ENCODE measurements around the gene CYP27B1. TPM values are rescaled to one million over a fixed set of nuclear protein-coding genes. Genes with fewer than 3 reads are reported as not detected.

Gene CYP27B1
- total and polyA plus RNA-seq, 9 of the 15 experiments (the other 6 are each of a cell fraction or from before 2014, with no cell fraction given), result 0.18 to 4.2 (median 1.8) TPM

DNA sequence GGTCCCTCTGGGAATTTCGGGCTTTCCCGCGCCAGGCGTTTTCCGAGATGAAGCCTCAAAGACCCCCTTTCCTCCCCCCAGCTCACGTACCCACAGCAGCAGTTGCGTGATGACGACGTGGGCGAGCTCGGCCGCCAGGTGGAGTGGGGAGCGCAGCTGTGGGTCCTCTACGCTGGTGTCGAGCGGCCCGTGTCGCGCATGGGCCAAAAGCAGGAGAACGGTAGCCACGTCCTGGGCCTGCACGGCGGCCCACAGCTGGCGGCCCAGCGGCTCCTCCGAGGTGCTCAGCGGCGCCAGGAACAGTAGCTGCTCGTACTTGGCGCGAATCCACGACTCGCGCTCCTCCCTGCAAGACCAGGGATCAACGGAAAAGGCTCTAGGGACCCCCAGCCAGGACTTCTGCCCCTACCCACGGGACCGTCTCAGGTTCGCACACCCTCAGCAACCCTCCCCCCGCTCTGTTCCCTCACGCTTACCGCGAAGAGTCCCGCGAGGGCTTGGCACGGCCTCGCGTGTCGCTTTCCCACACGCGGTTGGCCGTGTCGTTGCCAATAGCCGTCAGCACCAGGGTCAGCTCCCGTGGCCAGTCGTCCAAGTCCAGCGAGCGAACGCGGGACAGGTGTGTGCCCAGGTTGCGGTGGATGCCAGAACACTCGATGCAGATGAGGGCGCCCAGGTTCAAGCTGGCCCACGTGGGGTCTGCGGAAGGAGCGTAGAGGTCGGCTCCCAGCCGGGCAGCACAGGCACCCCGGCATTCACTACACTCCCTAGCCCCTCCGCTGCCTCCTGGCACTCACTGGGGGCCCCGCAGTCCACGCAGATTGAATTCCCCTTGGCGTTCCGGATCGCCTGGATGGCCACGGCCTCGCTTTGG is 39.8 kb downstream of the CYP27B1 start (continued):
- TF ChIP-seq RNF219 (CRISPR knock-in tag; IDR thresholded peaks at IDR 0.05), result no peak
- TF ChIP-seq ZNF253 (CRISPR knock-in tag; conservative IDR thresholded peaks at IDR 0.05), result no peak

GRCh38 chr12:57726151-57726883 is 40.6 kb downstream of the CYP27B1 start:
- no peak overlapping the region for H3K27ac ChIP-seq (ENCODE audit: extremely low read depth, low read depth, low read length)
- intact Hi-C loops (cut with micrococcal nuclease) (no loop called here), in situ Hi-C loops (cut with MboI) (no loop called here)
- H3K9me1 ChIP-seq (ENCODE audit: control insufficient read depth, insufficient read depth, low read length), result peaks cover under 1% of the 10 kb centered on the region
- CTCF ChIA-PET (ENCODE audit: low intra/inter-chr PET ratio), result no interaction called here
- peaks cover 0 to 20% of the 10 kb centered on the region in 2 experiments; a peak in 2 of 5 replicates for H3K4me1 ChIP-seq (replicated peaks in 1 of 2; ENCODE audit: control insufficient read depth in 2 of 2, insufficient read depth in 2 of 2, low read length in 2 of 2)
- no peak overlapping the region for H3K9ac ChIP-seq (ENCODE audit: insufficient read depth in 1 of 2, low read depth in 2 of 2, low read length in 2 of 2)
- BruUV-seq (replicated peaks), result no TSS peak
- ATAC-seq, result no peak
- WGBS (ENCODE audit: insufficient coverage, low coverage, missing lambda C conversion rate), result 63% methylated on average over 22 of the region's 79 CpGs
- H3K36me3 ChIP-seq (ENCODE audit: control insufficient read depth, insufficient read depth, low read length), result 0 out of 3 replicates have a peak, but pooled peaks cover 2% of the 10 kb centered on the region
- no peak overlapping the region for H3K4me3 ChIP-seq
- H3K27me3 ChIP-seq (ENCODE audit: control insufficient read depth in 2 of 2, insufficient read depth in 2 of 2, low read length in 2 of 2), result peaks cover 17 to 21% of the 10 kb centered on the region in 2 experiments
- FAIRE-seq, result no peak
- no peaks in the 10 kb centered on the region for H3K79me2 ChIP-seq (ENCODE audit: control insufficient read depth, insufficient read depth, low read length)
- no peaks in the 10 kb centered on the region; the same call in 1 of the 2 replicates for H4K20me1 ChIP-seq (replicated peaks; ENCODE audit: control insufficient read depth, insufficient read depth, low read length)
- H3K9me3 ChIP-seq (replicated peaks; ENCODE audit: control insufficient read depth, insufficient read depth, low read depth, low read length), result no peaks in the 10 kb centered on the region; the same call in 1 of the 2 replicates
- POLR2A ChIA-PET, result interaction anchor here (0.6 to 0.9 kb wide), 2 partner anchors 92 to 249 kb away, joined by 4 read pairs; partner anchors contain the start of gene AVIL
- peak in 1 of 4 experiments; percentile 48 for DNase-seq (ENCODE audit: extremely low read depth in 1 of 4, low spot score in 3 of 4)
- TF ChIP-seq ZBTB33 (CRISPR knock-in tag; IDR thresholded peaks at IDR 0.05) (peak; percentile 91), POLR2G (IDR thresholded peaks at IDR 0.05; ENCODE audit: low read depth, low read length) (peak; percentile 28; the same call in 1 of the 2 replicates), CTCF (IDR thresholded peaks at IDR 0.05 in 2 of 3, conservative IDR thresholded peaks at IDR 0.05 in 1 of 3; ENCODE audit: insufficient read depth in 2 of 3, low read depth in 1 of 3, low read length in 3 of 3) (peak in 2 of 3 experiments; percentile 8 to 32; a peak in 1 of 6 replicates), ZBTB2 (IDR thresholded peaks at IDR 0.05) (no peak)
- no peak overlapping the region for H2AFZ ChIP-seq (ENCODE audit: low read depth, low read length)
- no peak overlapping the region for H3K4me2 ChIP-seq (ENCODE audit: insufficient read depth, low read length)
